ENCODE measurements around the gene EXOSC1.

- TF ChIP-seq POLR2A (IDR thresholded peaks at IDR 0.05) (no peak), CTCF (IDR thresholded peaks at IDR 0.05) (no peak), POLR2AphosphoS5 (IDR thresholded peaks at IDR 0.05; ENCODE audit: insufficient read depth in 1 of 2, low read depth in 1 of 2) (no peak)
Observed at GRCh38 chr10:97442277-97442676, 3.5 kb downstream of the EXOSC1 start.

Measured in vagina (tissue), 2 donors.